Loucy (cell line): ENCODE measurements around the gene SCNN1A.
"Not testable (repeated sequence)": the region's sequence is repeated elsewhere in the genome, so short reads cannot be mapped to it uniquely, and the experiment has no call there.

ENCODE experiments used
- H2AFZ ChIP-seq: fragments of 200-600 bp; sonication (generic); 2 replicates; pipeline ENCODE4 v1.6.0; 2016; ENCODE audit warnings: antibody characterized with exemption, mild to moderate bottlenecking, low read length, moderate library complexity
- H3F3A ChIP-seq: fragments of 200-600 bp; 2 replicates; pipeline ENCODE4 v1.6.0; 2016; ENCODE audit warnings: antibody characterized with exemption, low read depth, mild to moderate bottlenecking
- H3K27me3 ChIP-seq: fragments of 200-600 bp; sonication (generic); 2 replicates; pipeline ENCODE4 v1.6.1; 2014; ENCODE audit warnings: low read length, mild to moderate bottlenecking; ENCODE audit not compliant: insufficient read depth, poor library complexity, severe bottlenecking
- H3K36me3 ChIP-seq: fragments of 200-600 bp; sonication (generic); 2 replicates; pipeline ENCODE4 v1.6.1; 2016; ENCODE audit warnings: low read length; ENCODE audit not compliant: insufficient read depth
- H3K4me1 ChIP-seq: fragments of 200-600 bp; sonication (generic); 2 replicates; pipeline ENCODE4 v1.5.1; 2014; ENCODE audit warnings: low read length, mild to moderate bottlenecking; ENCODE audit not compliant: insufficient read depth, poor library complexity, severe bottlenecking
- H3K4me2 ChIP-seq: fragments of 200-600 bp; sonication (generic); 2 replicates; pipeline ENCODE4 v1.6.0; 2014; ENCODE audit warnings: antibody characterized with exemption, low read length, low read depth, mild to moderate bottlenecking; ENCODE audit not compliant: poor library complexity, severe bottlenecking
- H3K4me3 ChIP-seq: fragments of 200-600 bp; sonication (generic); 2 replicates; pipeline ENCODE4 v1.5.1; 2014; ENCODE audit warnings: low read length, mild to moderate bottlenecking, mixed read lengths; ENCODE audit not compliant: poor library complexity, severe bottlenecking
- H3K79me2 ChIP-seq: fragments of 200-600 bp; sonication (generic); 2 replicates; pipeline ENCODE4 v1.6.1; 2014; ENCODE audit warnings: low read length; ENCODE audit not compliant: insufficient read depth
- H3K9ac ChIP-seq: fragments of 200-600 bp; sonication (generic); 2 replicates; pipeline ENCODE4 v1.6.0; 2014; ENCODE audit warnings: mild to moderate bottlenecking, low read depth, low read length, moderate library complexity; ENCODE audit not compliant: poor library complexity, severe bottlenecking
- H3K9me2 ChIP-seq: fragments of 200-600 bp; sonication (generic); replicated peaks from 2 replicates; pipeline ENCODE4 v1.6.1; 2016; ENCODE audit warnings: low read depth, low read length, mixed read lengths
- H3K9me3 ChIP-seq: fragments of 200-600 bp; sonication (generic); 2 replicates; pipeline ENCODE4 v1.6.1; 2014; ENCODE audit warnings: mild to moderate bottlenecking, antibody characterized with exemption, low read length, low read depth; ENCODE audit not compliant: insufficient read depth
- H4K20me1 ChIP-seq: fragments of 200-600 bp; sonication (generic); 2 replicates; pipeline ENCODE4 v1.6.0; 2014; ENCODE audit warnings: antibody characterized with exemption, low read length, mild to moderate bottlenecking; ENCODE audit not compliant: insufficient read depth, poor library complexity, severe bottlenecking
- EZH2phosphoT487 ChIP-seq: fragments of 200-600 bp; IDR thresholded peaks from 2 replicates; pipeline ENCODE4 v1.6.1; 2018; ENCODE audit warnings: antibody characterized with exemption, mild to moderate bottlenecking, moderate library complexity, borderline replicate concordance
- TF ChIP-seq, protein P1 (sequence below): fragments of 200-600 bp; sonication (generic); conservative IDR thresholded peaks from 2 replicates; pipeline ENCODE4 v1.5.1; 2014; ENCODE audit warnings: mild to moderate bottlenecking, antibody characterized with exemption, low read length

SCNN1A gene

GRCh38 chr12:6345319-6346091 is 29.9 kb downstream of the SCNN1A start:
- H3K9ac ChIP-seq = peak overlapping the region; percentile 28
- no peak for TF ChIP-seq EZH2phosphoT487
- TF ChIP-seq, protein P1, sequence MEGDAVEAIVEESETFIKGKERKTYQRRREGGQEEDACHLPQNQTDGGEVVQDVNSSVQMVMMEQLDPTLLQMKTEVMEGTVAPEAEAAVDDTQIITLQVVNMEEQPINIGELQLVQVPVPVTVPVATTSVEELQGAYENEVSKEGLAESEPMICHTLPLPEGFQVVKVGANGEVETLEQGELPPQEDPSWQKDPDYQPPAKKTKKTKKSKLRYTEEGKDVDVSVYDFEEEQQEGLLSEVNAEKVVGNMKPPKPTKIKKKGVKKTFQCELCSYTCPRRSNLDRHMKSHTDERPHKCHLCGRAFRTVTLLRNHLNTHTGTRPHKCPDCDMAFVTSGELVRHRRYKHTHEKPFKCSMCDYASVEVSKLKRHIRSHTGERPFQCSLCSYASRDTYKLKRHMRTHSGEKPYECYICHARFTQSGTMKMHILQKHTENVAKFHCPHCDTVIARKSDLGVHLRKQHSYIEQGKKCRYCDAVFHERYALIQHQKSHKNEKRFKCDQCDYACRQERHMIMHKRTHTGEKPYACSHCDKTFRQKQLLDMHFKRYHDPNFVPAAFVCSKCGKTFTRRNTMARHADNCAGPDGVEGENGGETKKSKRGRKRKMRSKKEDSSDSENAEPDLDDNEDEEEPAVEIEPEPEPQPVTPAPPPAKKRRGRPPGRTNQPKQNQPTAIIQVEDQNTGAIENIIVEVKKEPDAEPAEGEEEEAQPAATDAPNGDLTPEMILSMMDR = no peak
- no peaks in the 10 kb centered on the region for H3K36me3 ChIP-seq
- H4K20me1 ChIP-seq = peaks cover 13% of the 10 kb centered on the region
- no peaks in the 10 kb centered on the region for H3K9me3 ChIP-seq
- H3F3A ChIP-seq = no peaks in the 10 kb centered on the region
- H3K4me1 ChIP-seq = peaks cover 57% of the 10 kb centered on the region
- H2AFZ ChIP-seq = no peak overlapping the region
- H3K79me2 ChIP-seq = peaks cover 26% of the 10 kb centered on the region
- no peak overlapping the region for H3K4me3 ChIP-seq
- peaks cover 11% of the 10 kb centered on the region for H3K27me3 ChIP-seq
- H3K9me2 ChIP-seq = no peaks in the 10 kb centered on the region
- H3K4me2 ChIP-seq = peak overlapping the region; percentile 22

- not testable (repeated sequence) for H3F3A ChIP-seq, H3K36me3 ChIP-seq, H3K4me2 ChIP-seq, H3K9me3 ChIP-seq, H3K9me2 ChIP-seq, H2AFZ ChIP-seq, H3K4me3 ChIP-seq
- Histone ChIP-seq H3K27me3 (peaks cover 11% of the 10 kb centered on the region), H3K79me2 (peaks cover 39% of the 10 kb centered on the region), H3K9ac (peak overlapping the region; percentile 100), H4K20me1 (peaks cover 23% of the 10 kb centered on the region), H3K4me1 (peaks cover 68% of the 10 kb centered on the region)
Observed at GRCh38 chr12:6344101-6344660, 31.2 kb downstream of the SCNN1A start.

DNA sequence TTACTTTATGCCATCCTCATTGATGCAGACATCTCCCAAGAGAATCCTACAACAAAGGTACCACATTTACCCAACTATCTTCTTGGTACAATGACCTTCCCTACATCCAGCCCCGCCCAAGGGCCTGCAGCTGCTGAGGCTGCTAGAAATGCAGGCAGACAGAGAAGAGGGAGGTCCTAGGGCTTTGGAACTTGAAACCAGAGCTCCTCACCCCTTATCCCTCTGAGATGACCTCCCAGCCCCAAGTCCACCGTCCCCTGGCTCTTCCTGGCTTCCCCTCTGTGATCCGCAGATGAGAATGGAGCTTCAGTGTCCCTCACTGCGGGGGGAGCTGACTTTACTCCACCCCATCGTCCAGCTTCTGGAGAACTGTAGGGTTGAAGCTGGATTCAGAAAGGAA is 31.8 kb downstream of the SCNN1A start:
- Histone ChIP-seq H3K4me1 (peaks cover 74% of the 10 kb centered on the region), H3K9ac (peak overlapping the region; percentile 100), H3K36me3 (no peaks in the 10 kb centered on the region)

More for the DNA sequence above, 31.8 kb downstream of the SCNN1A start:
- no peaks in the 10 kb centered on the region for H3F3A ChIP-seq
- H4K20me1 ChIP-seq = peaks cover 30% of the 10 kb centered on the region
- H3K4me3 ChIP-seq = no peak overlapping the region
- H3K4me2 ChIP-seq = peak overlapping the region; percentile 100
- H3K79me2 ChIP-seq = peaks cover 45% of the 10 kb centered on the region
- peaks cover 11% of the 10 kb centered on the region for H3K27me3 ChIP-seq
- H3K9me2 ChIP-seq = no peaks in the 10 kb centered on the region
- no peak for TF ChIP-seq EZH2phosphoT487
- TF ChIP-seq, protein P1 = no peak
- H3K9me3 ChIP-seq = no peaks in the 10 kb centered on the region
- H2AFZ ChIP-seq = 0 out of 2 replicates have a peak overlapping the region, but pooled peaks have one; percentile 2
